Suppressor macrophage treated with lipopolysaccharide for 4 hours (primary cell): ENCODE results near the gene AKIP1.
"Not testable (repeated sequence)": the region's sequence is repeated elsewhere in the genome, so short reads cannot be mapped to it uniquely, and the experiment has no call there.

ENCODE experiments used
- DNase-seq: peaks from one replicate; pipeline ENCODE4 v3.0.0-alpha.2; 2020

AKIP1 gene, protein sequence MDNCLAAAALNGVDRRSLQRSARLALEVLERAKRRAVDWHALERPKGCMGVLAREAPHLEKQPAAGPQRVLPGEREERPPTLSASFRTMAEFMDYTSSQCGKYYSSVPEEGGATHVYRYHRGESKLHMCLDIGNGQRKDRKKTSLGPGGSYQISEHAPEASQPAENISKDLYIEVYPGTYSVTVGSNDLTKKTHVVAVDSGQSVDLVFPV

DNA sequence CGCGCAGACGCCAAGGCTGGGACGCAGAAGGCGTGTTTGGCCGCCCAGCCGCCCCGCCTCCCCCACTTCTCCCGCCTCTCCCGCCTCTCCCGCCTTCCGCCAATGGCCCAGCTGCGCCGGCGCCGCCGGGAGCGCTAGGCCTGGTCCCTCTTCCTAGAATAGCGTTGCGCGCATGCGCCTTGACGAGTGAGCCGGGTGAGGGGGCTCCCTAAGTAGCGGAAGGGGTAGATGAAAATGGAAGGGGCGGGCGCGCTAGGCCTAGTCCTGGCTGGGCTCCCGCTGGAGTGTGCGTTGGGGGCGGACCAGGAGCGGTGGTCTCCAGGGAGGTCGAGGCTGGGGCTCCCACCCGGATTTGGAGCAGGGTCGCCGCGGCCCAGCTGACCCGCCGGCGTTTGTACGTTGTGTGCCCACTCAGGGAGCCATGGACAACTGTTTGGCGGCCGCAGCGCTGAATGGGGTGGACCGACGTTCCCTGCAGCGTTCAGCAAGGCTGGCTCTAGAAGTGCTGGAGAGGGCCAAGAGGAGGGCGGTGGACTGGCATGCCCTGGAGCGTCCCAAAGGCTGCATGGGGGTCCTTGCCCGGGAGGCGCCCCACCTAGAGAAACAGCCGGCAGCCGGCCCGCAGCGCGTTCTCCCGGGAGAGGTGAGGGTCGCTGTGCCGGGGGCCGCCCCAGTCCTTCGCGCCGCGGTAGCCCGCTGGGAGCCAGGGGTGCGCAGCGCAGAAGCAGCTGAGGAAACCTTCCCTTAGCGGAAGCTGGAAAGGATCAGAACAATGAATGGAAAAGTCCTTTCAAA, at the start of gene AKIP1:
Gene AKIP1, plus strand, starts transcription at position 161 of the 795 bp plus-strand sequence. Its CDS starts 261 bp downstream, at position 422.
- DNase-seq: peak; percentile 98

DNA sequence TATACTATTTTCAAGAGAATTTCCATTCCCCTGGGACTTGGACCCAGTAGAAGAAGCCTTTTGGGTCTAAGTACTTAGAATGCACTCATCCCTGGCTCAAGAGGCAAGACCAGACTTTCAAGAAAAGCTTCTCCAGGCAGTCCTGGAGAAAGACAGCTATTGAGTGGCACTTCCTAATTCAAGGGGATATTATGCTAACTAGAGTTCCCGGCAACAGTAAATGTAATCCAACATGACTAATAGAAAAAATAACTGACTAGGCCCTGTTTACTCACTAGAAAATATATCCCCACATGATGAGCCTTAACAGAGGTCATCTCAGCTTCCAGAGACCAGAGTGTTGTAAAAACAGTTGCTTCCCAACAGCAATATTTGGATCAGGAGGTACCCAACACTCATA, 47.2 kb upstream of the AKIP1 start:
- DNase-seq: peak; percentile 25

DNA sequence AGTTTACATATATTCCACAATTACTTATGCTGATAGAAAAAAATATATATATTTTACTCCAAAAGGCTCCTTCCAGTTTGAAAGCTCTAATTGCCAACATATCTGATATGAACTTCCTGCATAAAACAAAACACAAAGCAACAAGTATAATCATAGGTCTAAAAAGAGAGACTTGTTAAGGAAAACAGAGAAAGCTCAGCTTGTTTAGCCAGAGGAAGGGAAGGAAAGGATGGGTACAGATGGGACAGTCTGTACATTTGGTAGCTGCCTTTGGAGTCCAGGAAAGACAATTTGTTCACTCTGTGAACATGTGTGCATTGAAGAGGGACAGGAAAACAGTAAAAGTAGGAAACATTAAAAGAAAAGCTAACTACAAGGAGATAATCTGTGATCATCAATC, 45.7 kb upstream of the AKIP1 start:
- DNase-seq: no peak

DNA sequence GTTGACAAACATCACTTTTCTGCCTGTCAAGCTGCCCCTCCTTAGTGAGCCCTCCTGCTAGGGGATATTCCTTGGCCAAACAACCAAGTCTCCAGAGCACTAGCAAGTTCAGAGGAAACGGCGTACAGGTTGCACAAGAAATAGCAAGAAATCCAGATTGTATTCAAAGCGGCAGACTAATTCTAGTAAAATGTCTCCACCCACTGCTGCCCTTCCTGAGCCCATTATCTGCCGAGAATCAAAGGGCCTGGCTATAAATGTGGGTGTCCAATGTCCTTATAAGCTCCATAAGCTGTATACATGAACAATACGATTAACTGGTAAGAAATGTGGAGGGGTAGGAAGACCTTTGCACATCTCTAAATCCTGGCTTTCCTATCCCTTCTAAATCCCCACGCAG, 44.0 kb upstream of the AKIP1 start:
- DNase-seq: no peak

DNA sequence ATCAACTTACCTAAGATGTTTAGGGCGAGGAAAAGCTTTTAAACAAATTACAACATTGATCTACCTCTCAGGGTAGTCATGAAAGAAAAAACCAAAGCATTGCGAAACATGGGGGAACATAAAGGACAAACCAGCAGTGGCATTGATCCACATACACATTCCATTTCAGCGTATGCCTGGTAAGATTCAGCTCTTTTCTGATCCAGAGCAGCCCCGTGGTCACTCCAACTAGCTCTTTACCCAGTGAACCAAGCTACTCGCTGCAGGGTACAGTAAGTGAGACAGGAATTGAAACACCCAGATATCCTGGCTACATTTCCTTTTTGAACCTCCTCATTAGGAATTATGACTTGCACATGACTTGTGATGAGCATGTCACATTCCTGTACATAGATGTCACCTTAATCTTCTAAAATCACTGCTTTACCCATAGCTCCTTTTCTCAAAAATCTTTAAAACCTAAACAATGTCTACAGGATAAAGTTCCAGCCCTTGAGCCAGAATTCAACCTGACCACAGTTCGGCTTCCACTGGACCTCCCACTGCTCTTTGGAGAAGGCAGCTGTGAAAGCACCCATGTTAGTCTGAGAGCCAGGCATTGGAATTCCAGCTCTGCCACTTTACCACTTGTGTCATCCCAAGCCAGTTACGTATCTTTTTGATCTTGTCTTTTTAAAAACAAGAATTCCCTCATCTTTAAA, 42.9 kb upstream of the AKIP1 start:
- no peak for DNase-seq

DNA sequence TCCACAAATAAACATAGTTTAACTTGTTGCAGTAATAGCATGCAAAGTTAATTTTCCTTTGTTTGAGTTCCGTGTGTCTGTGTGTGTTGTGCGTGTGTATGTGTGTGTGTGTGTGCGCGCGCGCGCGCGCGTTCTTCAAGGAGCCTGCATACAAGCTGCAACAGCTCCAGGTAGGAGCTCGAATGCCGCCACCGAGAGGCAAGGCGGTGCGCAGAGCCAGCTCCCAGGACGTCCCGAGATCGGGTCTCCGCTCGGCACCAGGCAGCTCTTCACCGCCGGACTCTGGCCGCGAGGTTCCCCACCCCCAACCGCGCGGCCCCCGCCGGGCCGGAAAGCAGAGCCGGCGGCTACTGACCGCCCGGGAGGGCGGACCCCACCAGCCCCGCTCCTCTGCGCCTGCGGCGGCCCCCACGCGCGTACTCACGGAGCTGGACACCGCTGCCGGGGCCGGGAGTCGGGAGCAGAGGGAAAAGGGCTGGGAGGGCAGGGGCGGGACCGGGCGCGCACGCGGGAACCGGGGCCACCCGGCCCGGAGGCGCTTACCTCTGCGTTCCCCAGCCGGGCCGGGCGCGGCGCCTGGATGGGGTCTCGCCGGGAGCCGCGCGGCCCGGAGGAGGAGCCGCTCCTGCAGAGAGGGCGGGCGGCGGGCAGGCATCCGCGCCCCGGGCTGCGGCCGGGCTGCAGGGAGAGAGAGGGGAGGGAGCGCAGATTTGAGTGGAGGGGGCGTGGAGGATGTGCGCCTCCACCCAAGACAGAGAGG, 40.4 kb upstream of the AKIP1 start:
- DNase-seq: peak; percentile 10

DNA sequence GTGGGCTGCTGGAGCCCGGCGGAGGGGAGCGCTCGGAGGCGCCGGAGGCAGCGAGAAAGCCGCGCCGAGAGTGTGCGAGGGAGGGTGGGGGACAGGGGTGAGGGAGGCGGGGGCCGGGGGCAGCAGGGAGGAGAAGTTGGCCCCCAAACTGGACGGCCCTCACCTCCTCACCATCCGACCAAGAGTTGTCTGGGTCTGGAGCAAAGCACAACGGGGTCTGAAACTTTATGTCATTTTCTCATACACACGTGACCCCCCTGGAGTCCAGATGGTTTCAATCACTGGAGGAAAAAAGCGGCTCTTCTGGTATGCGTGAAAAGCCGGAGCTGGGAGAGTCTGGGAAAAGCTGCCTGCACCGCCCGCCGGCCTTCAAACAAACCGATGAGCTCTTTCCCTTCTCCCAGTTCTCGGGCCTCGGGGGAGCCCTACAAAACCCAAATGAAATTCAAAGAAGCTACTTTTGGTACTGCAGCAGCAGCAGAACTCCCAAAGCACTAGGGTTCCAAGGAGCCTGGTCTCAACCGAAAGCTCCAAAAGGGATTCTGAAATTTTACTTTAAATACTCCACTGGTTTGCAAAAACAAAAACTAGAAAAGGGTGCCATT, 39.7 kb upstream of the AKIP1 start:
- DNase-seq: peak; percentile 35

DNA sequence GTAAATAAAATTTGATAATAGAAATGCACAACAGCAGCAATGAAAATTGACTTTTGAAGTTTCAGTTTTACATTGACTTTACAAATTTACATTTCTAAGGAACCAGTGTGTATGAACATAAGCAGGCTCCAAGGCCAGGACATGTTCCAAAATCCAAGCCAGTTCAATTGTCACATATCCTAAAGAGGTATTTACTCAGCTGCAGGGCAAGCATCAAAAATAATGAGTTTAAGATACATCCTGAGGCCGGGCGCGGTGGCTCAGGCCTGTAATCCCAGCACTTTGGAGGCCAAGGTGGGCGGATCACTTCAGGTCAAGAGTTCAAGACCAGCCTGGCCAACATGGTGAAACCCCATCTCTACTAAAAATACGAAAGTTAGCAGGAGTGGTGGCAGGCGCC, 39.0 kb upstream of the AKIP1 start:
- DNase-seq: no peak

DNA sequence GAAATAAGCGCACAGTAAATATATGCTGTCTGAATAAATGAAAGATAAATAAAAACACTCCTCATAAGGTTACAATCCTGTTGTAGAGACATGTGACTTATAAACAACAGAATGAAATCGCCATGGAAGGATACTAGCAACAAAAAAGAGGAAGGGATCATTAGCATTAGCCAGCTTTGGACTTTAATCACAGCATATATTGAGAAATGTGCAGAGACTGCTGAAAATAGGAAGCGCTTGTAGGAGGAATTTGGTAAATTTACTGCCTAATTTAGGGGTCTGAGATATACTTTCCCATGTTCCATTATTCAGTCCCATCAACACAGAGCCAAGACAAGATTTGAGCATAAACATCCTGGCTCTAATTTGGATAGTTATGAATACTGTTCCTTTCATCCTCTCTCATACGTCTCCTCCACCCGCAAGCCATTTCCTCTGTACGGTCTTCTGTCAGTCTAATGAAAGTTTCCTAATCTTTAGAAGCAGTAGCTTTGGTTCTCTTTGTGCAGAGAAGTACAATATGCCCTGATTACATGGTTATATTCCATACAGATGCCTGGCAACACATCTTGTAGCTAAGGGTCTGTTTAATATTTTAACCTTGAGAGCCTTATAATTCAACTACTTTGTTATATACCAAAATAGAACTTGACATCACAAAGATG, 37.1 kb upstream of the AKIP1 start:
- DNase-seq: peak; percentile 62

DNA sequence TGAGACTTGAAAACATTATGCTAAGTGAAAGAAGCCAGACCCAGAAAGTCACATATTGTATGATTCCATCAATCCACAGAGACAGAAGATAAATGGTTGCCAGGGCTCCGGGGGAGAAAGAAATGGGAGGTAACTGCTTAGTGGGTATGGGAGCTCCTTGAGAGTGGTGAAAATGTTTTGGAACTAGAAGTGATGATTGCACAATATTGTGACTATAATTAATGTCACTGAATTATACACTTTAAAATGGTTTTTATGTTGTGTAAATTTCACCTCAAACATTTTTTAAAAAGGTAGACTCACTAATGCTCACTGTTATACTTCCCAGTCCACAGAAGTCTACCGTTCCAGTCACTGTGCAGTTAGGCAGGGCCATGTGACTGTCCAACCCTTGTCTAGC, 32.2 kb upstream of the AKIP1 start:
- no peak for DNase-seq

DNA sequence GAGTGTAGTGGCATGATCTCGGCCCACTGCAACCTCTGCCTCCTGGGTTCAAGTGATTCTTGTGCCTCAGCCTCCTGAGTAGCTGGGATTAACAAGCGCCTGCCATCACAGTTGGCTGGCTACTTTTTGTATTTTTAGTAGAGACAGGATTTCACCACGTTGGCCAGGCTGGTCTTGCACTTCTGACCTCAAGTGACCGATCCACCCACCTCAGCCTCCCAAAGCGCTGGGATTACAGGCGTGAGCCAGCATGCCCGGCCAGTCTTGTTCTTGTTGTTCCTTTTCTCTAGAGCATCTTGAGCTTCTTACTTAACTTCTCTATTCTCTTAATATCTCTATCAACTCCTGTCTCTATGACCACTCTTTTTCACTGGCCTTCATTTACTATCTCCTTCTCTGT, 29.4 kb upstream of the AKIP1 start:
- not testable (repeated sequence) for DNase-seq

DNA sequence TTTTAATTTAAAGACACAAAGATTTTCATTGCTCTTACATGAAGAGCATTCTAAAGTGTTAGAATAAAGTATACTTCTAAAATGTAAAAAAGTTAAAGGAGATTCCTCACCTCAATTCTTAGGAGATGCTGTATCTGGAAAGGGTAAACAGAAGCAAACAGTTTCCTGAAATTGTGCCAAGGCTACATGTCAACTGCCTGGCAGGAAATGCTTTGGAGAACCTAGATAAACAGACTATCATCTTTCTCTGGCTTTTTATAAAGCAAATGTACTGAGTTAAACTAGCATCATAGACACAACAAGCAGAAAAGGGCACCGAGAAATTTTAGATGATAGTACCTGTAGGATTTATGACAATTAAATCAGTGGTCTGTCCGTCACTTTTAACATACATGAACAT, 24.7 kb upstream of the AKIP1 start:
- DNase-seq: no peak

DNA sequence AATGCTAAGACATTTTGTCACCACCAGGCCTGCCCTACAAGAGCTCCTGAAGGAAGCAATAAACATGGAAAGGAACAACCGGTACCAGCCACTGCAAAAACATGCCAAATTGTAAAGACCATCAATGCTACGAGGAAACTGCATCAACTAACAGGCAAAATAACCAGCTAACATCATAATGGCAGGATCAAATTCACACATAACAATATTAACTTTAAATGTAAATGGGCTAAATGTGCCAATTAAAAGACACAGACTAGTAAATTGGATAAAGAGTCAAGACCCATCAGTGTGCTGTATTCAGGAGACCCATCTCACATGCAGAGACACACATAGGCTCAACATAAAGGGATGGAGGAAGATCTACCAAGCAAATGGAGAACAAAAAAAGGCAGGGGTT, 19.8 kb upstream of the AKIP1 start:
- DNase-seq: not testable (repeated sequence)

DNA sequence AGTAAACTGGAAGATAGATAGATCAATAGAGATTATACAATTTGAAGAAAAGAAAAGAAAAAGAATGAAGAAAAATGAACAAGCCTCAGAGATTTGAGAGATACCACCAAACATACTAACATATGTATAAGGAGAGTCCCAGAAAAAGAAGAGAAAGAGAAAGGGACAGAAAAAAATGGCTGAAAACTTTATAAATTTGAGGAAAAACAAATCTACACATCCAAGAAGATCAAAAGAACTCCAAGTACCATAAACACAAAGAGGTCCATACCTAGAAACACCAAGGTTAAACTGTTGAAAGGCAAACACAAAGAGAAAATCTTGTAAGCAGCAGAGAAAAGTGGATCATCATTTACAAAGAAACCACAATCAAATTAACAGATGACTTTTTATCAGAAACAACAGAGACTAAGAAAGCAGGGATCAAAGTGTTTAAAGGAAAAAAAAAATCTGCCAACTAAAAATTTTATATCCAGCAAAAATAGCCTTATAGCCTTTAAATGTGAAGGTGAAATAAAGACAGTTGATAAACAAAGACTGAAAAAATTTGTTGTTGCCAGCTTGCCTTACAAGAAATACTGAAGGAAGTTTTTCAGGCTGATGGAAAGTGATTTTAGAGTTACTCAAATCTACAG, 11.8 kb upstream of the AKIP1 start:
- no peak for DNase-seq

DNA sequence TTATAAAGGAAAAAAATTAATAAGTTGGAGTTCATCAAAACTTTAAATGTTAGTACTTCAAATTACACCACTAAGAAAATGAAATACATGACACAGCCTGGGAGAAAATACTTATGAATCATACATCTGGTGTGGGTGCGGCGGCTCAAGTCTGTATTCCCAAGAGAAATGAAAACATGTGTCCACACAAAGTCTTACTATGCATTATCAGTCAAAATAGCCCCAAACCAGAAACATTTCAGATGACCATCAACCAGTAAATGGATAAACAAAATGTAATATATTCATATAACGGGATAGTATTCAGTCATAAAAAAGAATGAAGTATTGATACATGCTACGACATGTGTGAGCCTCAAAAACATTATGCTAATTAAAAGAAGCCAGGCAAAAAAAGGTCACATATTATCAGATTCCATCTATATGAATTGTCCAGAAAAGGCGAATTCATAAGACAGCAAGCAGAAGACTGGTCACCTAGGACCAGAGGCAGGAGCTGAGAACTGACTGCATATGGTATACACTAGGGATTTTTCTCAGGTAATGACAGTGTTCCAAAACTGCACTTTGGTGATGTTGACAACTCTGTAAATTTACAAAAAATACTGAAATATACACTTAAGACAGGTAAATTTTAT, 5.3 kb upstream of the AKIP1 start:
- DNase-seq: no peak

DNA sequence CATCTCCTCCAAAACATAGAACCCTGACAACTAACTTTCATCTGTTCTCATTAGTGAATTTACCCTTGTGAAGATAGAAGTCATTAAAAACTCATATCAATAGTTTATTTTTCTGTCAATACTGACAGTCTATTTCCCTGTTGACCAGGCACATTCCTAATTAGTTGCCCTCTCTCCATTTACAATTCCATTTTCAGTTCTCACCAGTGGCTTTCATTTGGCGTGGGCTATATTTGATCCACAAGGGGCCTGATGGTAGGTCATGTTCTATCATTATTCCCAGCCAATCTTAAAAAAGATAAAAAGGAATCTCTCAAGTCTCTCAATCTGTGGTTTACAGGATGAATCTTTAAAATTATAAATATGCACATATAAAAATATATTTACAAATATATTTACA, 3.9 kb upstream of the AKIP1 start:
- no peak for DNase-seq

DNA sequence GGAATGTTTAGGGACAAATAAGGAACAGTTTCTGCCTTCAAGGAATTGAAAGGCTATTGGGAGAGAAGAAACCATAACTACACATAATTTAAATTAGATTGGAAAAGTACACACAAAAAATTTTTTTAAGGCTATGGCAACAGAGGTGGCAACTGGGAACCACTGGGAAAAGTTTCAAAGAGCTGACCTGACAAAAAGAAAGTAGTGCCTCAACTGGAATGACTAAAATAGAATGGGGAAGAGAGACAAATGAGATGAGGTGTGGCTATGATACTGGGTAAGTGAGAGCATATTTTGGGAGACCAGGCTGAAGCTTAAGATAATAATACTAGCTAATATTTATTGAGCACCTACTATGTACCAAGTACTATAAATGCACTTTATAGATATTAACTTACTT, 2.9 kb upstream of the AKIP1 start:
- peak; percentile 24 for DNase-seq

DNA sequence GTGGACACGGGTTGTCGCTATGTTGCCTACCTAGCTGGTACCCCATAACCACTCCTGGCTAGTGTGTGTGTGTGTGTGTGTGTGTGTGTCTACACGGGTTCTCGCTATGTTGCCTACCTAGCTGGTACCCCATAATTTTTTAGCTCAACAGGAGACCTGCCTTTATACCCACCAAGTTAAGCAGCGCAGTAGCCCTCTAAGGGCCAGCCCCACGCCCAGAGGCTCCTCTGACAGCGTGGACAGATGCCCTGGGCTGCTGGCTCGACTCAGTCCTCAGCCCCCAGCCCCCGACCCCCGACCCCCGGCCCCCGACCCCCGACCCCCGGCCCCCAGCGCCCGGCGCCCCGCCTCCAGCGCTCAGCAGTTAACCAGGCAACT, 351 bp upstream of the AKIP1 start:
- no peak for DNase-seq

DNA sequence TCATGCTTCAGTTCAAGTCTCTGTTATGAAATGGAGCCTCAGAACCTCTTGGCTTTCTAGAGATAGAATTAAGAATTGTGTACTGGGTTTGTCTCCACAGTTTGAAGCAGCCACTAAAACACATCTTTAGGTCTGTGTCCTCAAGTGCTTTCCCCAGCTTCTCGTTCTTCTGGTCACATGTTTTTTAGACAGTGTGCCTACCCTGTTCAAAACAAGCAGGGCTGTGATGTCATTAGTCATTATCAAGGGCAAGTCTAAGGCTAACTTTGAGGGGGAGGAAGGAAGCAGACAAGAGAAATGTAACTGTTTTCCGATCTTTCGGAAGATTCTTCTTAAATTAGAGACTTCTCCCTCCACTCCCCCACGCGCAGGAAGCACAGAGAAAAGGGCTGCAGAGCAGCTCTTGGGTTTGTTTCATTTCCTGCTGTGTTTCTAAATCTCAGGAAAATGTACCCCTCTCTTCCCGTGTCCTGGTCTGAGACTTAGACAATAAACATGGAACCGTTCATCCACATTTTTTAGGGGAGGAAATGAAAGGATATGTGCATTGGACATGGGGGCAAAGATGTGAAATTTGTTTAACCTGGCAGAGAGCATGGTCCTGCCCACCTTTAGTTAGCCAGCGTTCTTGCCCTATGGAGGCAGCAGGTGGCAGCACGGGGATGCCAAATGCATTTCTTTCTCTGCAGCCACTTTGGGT, 3.1 kb downstream of the AKIP1 start:
- DNase-seq: peak; percentile 69

DNA sequence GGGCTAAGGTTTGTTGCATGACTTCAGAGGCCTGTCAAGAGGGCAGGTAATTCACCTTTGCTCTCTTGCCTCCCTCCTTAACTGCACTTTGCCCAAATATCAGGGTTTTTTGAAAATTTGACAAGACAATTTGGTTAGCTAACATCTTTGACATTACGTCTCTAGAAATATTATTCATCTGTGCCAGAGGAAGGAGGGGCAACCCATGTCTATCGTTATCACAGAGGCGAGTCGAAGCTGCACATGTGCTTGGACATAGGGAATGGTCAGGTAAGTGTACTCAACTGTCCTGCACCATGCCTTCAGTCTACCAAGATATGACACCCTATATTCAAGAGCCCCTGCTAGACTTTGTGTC, 3.7 kb downstream of the AKIP1 start:
- no peak for DNase-seq
